Adipocyte (in vitro differentiated cells): ENCODE measurements around the gene CCDC178.

Source experiments
- DNase-seq: peaks from one replicate; pipeline ENCODE4 v3.0.0-alpha.2; 2015; ENCODE audit warnings: low read depth
- H3K27me3 ChIP-seq: replicated peaks from 2 replicates; pipeline ENCODE4 v1.7.0; 2013; ENCODE audit warnings: mild to moderate bottlenecking, low read length, moderate library complexity; ENCODE audit not compliant: control insufficient read depth, insufficient read depth
- H3K36me3 ChIP-seq: 2 replicates; pipeline ENCODE4 v1.7.0; 2013; ENCODE audit warnings: low read length, mild to moderate bottlenecking, moderate library complexity; ENCODE audit not compliant: control insufficient read depth, insufficient read depth, severe bottlenecking
- H3K4me1 ChIP-seq: 2 replicates; pipeline ENCODE4 v1.7.0; 2013; ENCODE audit warnings: mild to moderate bottlenecking, low read length, moderate library complexity; ENCODE audit not compliant: control insufficient read depth, insufficient read depth
- H3K4me3 ChIP-seq: 2 replicates; pipeline ENCODE4 v1.7.0; 2013; ENCODE audit warnings: mild to moderate bottlenecking, low read length, moderate library complexity
- H3K9ac ChIP-seq: 2 replicates; pipeline ENCODE4 v1.7.0; 2013; ENCODE audit warnings: mild to moderate bottlenecking, low read length, moderate library complexity
- H3K9me3 ChIP-seq: 2 replicates; pipeline ENCODE4 v1.7.0; 2013; ENCODE audit warnings: mild to moderate bottlenecking, low read length, moderate library complexity; ENCODE audit not compliant: control insufficient read depth

The CCDC178 gene

DNA sequence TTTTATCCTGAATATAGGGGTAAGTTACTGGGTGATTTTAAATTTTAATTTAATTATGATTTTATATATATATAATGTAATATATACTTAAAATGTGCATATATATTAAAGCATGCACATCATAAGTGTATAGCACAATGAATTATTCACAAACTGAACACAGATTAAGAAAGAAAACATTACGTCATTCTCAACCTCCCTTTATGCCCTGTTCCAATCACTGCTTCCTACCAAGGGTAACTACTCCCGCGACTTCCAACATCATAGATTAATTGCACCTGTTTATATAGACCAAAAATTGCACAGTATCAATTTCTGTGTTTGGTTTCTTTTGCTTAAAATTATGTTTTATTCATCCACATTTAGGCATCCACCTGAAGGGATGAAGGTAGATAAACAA lies 366.4 kb downstream of the CCDC178 start:
- Histone ChIP-seq H3K4me1 (no peaks in the 10 kb centered on the region), H3K27me3 (peaks cover 6% of the 10 kb centered on the region), H3K36me3 (no peaks in the 10 kb centered on the region), H3K9me3 (no peaks in the 10 kb centered on the region), H3K4me3 (no peak overlapping the region), H3K9ac (no peak overlapping the region)
- DNase-seq, result no peak

DNA sequence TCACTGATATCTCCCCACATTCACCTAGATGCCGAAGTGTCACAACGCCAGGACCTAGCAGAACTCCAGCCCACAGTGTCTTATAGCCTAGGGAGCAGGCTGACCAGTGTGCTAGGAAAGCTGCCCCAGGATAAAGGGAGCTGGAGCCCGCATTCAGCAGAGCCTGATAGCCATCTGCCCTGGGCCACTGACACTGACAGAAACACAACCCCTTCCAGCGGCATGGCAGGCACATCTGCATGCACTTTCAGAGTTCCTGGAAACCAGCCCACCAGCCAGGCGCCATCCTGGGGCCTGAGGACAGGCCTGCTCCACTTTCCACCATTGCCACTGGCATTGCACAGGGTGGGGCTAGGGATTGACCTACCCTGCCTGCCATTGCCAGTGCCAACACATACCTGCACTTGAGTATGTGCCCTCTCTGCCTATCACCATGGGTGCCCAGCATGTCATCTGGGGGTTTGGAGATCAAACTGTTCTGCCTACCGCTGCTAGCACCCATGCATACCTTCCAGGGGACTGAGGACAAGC lies 377.6 kb downstream of the CCDC178 start:
- H3K36me3 ChIP-seq, result no peaks in the 10 kb centered on the region
- H3K9me3 ChIP-seq, result peaks cover under 1% of the 10 kb centered on the region
- H3K4me1 ChIP-seq, result no peaks in the 10 kb centered on the region
- DNase-seq, result no peak
- H3K27me3 ChIP-seq, result no peaks in the 10 kb centered on the region
- no peak overlapping the region for H3K4me3 ChIP-seq
- H3K9ac ChIP-seq, result no peak overlapping the region

DNA sequence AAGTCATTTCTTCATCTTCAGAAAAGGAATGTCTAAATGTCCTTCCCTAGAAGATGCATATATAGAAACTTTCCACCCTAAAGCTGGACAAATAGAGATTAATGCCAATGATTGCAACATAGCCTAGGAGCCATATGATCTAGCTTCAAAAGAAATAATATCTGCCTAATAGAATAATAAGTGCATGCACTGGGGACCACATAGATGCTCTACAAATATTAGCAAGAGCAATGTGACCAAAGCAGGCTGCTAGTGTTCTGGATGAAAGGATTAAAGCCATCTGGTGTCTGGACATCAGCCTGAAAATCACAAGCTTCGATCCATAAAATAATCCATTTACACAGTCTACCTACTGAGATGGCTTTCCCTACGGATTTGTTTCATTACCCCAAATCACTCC lies 387.6 kb downstream of the CCDC178 start:
- Histone ChIP-seq H3K9ac (no peak overlapping the region), H3K9me3 (no peaks in the 10 kb centered on the region), H3K4me1 (no peaks in the 10 kb centered on the region)

DNA sequence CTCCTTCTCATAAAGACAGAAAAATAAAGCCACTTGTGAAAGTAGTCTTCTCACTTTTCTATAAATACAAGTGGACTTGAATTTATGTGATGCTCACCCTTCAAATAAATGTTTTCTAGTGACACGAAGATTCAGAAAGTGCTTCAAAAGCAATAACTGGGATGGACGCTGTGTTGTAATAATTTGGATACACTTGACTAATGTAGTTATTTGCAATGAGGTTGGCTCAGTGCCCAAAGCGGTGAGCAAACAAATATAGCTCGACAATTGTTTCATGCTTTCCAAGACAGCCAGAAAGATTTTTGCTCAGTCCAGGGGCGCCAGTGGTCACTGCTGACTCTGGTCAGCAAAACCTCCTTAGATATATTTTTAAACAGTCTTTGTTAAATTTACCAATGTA lies 389.1 kb downstream of the CCDC178 start:
- DNase-seq, result peak; percentile 43
- H3K9me3 ChIP-seq, result no peaks in the 10 kb centered on the region
- H3K9ac ChIP-seq, result no peak overlapping the region
- H3K4me1 ChIP-seq, result no peaks in the 10 kb centered on the region
- H3K27me3 ChIP-seq, result no peaks in the 10 kb centered on the region
- no peak overlapping the region for H3K4me3 ChIP-seq
- H3K36me3 ChIP-seq, result no peaks in the 10 kb centered on the region

More for the DNA sequence above, 387.6 kb downstream of the CCDC178 start:
- no peaks in the 10 kb centered on the region for H3K36me3 ChIP-seq
- H3K4me3 ChIP-seq, result no peak overlapping the region
- no peak for DNase-seq
- no peaks in the 10 kb centered on the region for H3K27me3 ChIP-seq

DNA sequence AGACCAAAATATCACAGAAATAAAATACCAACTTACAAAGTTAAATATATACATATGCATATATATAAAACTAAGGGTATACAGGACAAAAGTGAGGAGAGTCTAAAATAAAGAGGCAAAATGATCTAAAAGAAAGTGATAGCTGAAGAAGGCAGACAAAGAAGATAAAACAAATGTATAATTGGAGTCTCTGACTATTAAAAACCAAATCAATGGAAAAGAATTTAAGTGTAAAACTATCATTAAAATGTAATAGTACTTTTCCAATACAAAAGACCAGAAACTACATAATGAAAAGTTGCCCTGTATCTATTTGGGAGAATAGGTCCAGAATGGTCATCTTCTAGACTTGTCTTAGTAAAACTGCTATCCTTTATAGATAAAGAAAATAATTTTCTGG lies 400.3 kb downstream of the CCDC178 start:
- H3K4me1 ChIP-seq, result no peaks in the 10 kb centered on the region
- H3K4me3 ChIP-seq, result peak overlapping the region; percentile 8
- H3K9me3 ChIP-seq, result peaks cover 21% of the 10 kb centered on the region
- no peak overlapping the region for H3K9ac ChIP-seq
- no peaks in the 10 kb centered on the region for H3K27me3 ChIP-seq
- DNase-seq, result no peak
- no peaks in the 10 kb centered on the region for H3K36me3 ChIP-seq

DNA sequence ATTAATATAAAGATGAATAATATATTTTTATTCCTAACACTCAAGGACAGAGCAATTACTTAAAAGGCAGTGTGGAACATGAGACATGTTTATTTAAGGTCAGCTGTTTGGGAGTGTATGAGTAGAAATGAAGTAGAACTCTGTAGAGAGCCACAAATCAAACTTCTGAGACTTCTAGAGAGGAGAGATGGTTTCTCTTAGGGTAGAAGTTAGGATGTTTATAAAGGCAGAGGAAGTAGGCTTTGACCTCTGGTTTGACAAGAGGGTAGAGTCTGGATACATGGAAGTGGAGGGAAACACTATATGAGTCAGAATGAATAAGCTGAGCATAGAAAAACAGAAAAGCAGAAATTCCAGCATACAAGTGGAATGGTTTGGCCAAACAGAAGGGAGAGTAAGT lies 405.6 kb downstream of the CCDC178 start:
- DNase-seq, result peak; percentile 0
- Histone ChIP-seq H3K4me3 (no peak overlapping the region), H3K4me1 (no peaks in the 10 kb centered on the region), H3K36me3 (no peaks in the 10 kb centered on the region), H3K27me3 (no peaks in the 10 kb centered on the region), H3K9me3 (peaks cover 11% of the 10 kb centered on the region), H3K9ac (no peak overlapping the region)

DNA sequence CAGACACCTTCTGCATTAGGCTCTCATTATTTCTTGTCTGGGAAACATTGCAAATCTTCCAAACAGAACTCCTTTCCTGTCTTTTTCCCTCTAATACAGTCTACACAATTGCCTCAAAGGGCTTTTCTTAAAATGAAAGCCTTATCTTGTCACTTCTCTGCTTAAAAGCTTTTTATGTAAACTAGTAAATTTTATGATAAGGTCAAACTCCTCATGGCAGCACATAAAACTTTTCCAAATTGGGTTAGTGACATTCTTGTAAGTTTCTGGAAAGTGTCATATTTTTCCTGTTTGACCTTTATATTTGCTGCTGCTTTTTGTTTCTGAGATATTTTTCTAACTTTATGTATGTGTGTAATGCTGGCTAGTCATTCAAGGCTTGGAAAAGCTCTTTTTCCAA lies 406.3 kb downstream of the CCDC178 start:
- H3K9me3 ChIP-seq, result peaks cover 4% of the 10 kb centered on the region
- no peaks in the 10 kb centered on the region for H3K4me1 ChIP-seq
- no peaks in the 10 kb centered on the region for H3K36me3 ChIP-seq
- H3K9ac ChIP-seq, result no peak overlapping the region
- H3K27me3 ChIP-seq, result no peaks in the 10 kb centered on the region
- H3K4me3 ChIP-seq, result no peak overlapping the region
- no peak for DNase-seq

DNA sequence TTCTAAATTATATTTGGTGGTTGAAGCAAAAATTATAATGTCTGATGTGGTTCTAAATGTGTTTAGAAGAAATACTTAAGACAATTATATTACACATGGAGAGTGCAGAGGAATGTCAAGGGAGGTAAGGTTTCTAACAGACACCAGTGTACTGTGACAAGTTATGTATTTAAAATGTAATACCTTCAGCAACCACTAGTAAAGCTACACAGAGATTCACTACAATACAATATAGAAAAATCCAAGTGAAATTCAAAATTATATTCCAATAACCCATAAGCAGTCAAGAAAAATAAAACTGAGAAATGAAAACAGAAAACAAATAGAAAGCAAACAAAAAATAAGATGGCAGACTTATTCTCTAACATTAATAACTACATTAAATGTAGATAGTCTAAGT lies 418.2 kb downstream of the CCDC178 start:
- Histone ChIP-seq H3K36me3 (no peaks in the 10 kb centered on the region), H3K4me1 (no peaks in the 10 kb centered on the region), H3K4me3 (no peak overlapping the region), H3K9me3 (no peaks in the 10 kb centered on the region), H3K27me3 (no peaks in the 10 kb centered on the region), H3K9ac (no peak overlapping the region)
- DNase-seq, result no peak

DNA sequence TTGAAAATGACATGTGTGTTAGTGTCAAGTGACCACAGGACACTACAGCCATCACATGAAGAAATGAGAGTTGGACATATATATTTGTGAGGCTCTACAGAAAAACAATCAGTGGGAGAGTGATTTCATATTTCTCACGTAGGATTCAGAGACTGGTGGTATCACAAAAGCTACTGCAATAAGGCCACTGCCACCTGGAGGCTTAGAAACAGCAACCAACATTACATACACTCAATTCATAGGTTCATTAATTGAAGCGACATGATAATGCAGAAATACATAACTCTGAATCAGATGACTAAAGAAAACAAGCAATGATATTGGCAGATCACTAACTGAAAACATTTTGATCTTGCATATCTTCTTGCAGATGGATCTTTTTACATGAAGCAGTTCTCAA lies 419.6 kb downstream of the CCDC178 start:
- Histone ChIP-seq H3K9ac (no peak overlapping the region), H3K9me3 (no peaks in the 10 kb centered on the region), H3K4me3 (no peak overlapping the region), H3K36me3 (no peaks in the 10 kb centered on the region), H3K27me3 (no peaks in the 10 kb centered on the region), H3K4me1 (no peaks in the 10 kb centered on the region)
- no peak for DNase-seq

DNA sequence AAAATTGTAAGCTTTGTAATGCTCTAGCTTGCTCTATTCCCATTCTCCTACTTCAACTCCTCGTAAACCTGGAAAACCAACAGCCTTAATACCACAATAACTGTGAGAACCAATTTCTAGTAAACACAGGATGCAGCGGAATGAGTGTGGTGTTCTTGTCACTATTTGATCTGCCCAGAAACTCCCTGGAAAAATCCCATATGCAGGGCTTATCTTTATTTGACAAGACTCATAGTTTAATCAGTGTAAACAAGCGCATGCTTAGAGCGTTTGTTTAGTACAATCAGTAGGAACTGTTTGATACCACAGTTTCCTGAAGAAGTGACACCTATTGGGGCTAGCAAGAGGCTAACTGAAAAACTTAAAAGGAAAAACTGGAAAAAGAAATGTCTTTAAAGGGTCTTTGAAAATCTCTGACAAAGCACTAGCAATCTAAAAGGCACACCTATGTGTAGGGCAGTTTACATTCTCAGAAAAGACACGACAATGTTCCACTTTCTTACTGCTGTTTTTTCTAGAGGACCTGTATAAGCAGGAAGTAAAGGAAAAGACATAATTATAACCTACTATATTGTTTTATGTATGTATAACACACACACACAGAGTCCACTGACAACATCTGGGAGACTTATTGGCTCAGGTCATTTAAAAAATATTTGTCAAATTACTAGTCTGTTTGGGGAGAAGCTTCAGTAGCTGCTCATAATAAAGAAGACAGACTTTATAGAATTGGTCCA lies 426.3 kb downstream of the CCDC178 start:
- no peak overlapping the region for H3K4me3 ChIP-seq
- H3K36me3 ChIP-seq, result no peaks in the 10 kb centered on the region
- no peak for DNase-seq
- H3K9me3 ChIP-seq, result no peaks in the 10 kb centered on the region
- H3K27me3 ChIP-seq, result no peaks in the 10 kb centered on the region
- no peaks in the 10 kb centered on the region for H3K4me1 ChIP-seq
- H3K9ac ChIP-seq, result no peak overlapping the region

DNA sequence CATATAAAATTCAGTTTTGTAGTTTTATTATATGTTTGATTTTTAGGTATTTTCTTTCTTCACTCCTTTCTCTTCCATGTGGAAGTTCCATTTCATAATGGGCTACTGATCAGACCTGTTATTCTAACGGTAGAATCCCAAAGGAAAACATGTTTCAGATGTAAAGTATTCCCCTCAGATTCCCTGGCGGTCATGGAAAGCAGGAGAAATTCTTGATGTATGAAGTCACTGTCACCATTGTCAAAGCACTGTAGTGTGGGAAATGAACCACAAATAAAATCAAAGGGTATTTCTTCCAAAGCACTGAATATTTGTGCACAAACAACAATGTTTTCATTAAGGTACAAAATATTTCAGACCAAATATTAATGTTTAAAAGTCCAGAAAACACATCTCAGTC lies 430.4 kb downstream of the CCDC178 start:
- Histone ChIP-seq H3K9me3 (peaks cover under 1% of the 10 kb centered on the region), H3K27me3 (no peaks in the 10 kb centered on the region), H3K4me1 (no peaks in the 10 kb centered on the region), H3K9ac (no peak overlapping the region), H3K4me3 (no peak overlapping the region), H3K36me3 (no peaks in the 10 kb centered on the region)
- DNase-seq, result peak; percentile 18

DNA sequence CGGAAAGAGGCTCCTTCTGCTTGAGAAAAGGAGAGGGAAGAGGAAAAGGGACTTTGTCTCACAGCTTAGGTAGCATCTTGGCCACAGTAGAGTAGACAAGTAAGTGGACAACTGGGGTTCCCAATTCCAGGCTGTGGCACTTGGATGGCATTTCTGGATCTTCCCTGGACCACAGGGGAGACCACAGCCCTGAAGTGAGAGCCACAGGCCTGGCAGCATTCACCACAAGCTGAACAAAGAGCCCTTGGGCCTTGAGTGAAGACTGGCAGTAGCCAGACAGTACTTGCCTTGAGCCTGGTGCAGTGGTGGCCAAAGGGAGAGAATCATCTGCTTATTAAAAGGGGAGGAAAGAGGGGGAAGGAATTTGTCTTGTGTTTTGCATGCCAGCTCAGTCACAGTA lies 441.6 kb downstream of the CCDC178 start:
- Histone ChIP-seq H3K4me1 (no peaks in the 10 kb centered on the region), H3K9me3 (peaks cover 3% of the 10 kb centered on the region), H3K36me3 (no peaks in the 10 kb centered on the region), H3K27me3 (no peaks in the 10 kb centered on the region), H3K9ac (no peak overlapping the region), H3K4me3 (no peak overlapping the region)
- no peak for DNase-seq
